ENCODE measurements around the gene MACC1.

The MACC1 gene

GRCh38 chr7:20240080-20240926 is 23.1 kb upstream of the MACC1 start:
- Histone ChIP-seq H3K4me3 (ENCODE audit: low read depth, low read length) (no peak overlapping the region), H3K36me3 (replicated peaks) (no peaks in the 10 kb centered on the region), H3K27me3 (replicated peaks) (no peaks in the 10 kb centered on the region), H3K27ac (peak overlapping the region; percentile 70)
- in situ Hi-C loops (cut with HindIII; ENCODE audit: low pct_ligation_motif_present, low sequenced_read_pairs) = no loop called here
- TF ChIP-seq CTCF (IDR thresholded peaks at IDR 0.05; ENCODE audit: low read depth, low read length, missing control alignments) = no peak
- DNase-seq = no peak

DNA sequence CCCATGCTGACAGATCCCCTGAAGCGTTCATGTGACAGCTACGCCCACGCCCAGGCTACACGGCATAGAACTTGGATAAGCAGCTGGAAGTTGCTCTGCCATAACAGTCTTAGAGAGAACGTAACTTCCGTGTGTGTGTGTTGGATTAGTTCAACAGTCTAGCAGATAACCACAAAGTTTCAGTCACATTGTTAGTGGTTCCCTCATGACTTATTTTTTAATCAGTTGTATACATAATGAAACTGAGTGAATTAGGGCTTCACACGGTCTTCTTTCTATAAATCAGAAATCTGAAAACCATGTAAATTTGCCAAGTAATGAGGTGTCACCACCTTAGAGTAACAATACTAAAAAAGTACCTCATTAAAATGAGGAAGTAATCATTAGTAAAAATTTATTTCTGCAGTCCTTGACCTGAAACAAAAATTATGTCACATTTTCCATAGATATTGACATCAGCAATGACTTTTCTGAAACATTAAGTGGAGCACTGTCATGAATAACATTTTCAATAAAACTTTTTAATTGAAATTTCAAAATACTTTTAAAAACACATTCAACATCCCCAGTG is 21.7 kb upstream of the MACC1 start:
- no peak overlapping the region for H3K27ac ChIP-seq
- H3K27me3 ChIP-seq (replicated peaks) = no peaks in the 10 kb centered on the region
- H3K36me3 ChIP-seq (replicated peaks) = no peaks in the 10 kb centered on the region
- no peak for TF ChIP-seq CTCF (IDR thresholded peaks at IDR 0.05; ENCODE audit: low read depth, low read length, missing control alignments)
- in situ Hi-C loops (cut with HindIII; ENCODE audit: low pct_ligation_motif_present, low sequenced_read_pairs) = no loop called here
- no peak overlapping the region for H3K4me3 ChIP-seq (ENCODE audit: low read depth, low read length)
- no peak for DNase-seq

GRCh38 chr7:20238194-20238753 is 21.1 kb upstream of the MACC1 start:
- no peaks in the 10 kb centered on the region for H3K36me3 ChIP-seq (replicated peaks)
- in situ Hi-C loops (cut with HindIII; ENCODE audit: low pct_ligation_motif_present, low sequenced_read_pairs) = no loop called here
- no peak overlapping the region for H3K4me3 ChIP-seq (ENCODE audit: low read depth, low read length)
- H3K27me3 ChIP-seq (replicated peaks) = no peaks in the 10 kb centered on the region
- H3K27ac ChIP-seq = no peak overlapping the region
- DNase-seq = no peak
- TF ChIP-seq CTCF (IDR thresholded peaks at IDR 0.05; ENCODE audit: low read depth, low read length, missing control alignments) = no peak

- TF ChIP-seq CTCF (IDR thresholded peaks at IDR 0.05; ENCODE audit: low read depth, low read length, missing control alignments) = no peak
- H3K27me3 ChIP-seq (replicated peaks) = no peaks in the 10 kb centered on the region
- no peak for DNase-seq
- H3K36me3 ChIP-seq (replicated peaks) = no peaks in the 10 kb centered on the region
- no peak overlapping the region for H3K4me3 ChIP-seq (ENCODE audit: low read depth, low read length)
- no peak overlapping the region for H3K27ac ChIP-seq
- in situ Hi-C loops (cut with HindIII; ENCODE audit: low pct_ligation_motif_present, low sequenced_read_pairs) = no loop called here
Observed at GRCh38 chr7:20237464-20238193, 20.4 kb upstream of the MACC1 start.

- no peaks in the 10 kb centered on the region for H3K27me3 ChIP-seq (replicated peaks)
- no peak for TF ChIP-seq CTCF (IDR thresholded peaks at IDR 0.05; ENCODE audit: low read depth, low read length, missing control alignments)
- in situ Hi-C loops (cut with HindIII; ENCODE audit: low pct_ligation_motif_present, low sequenced_read_pairs) = no loop called here
- no peaks in the 10 kb centered on the region for H3K36me3 ChIP-seq (replicated peaks)
- H3K4me3 ChIP-seq (ENCODE audit: low read depth, low read length) = no peak overlapping the region
- no peak for DNase-seq
- no peak overlapping the region for H3K27ac ChIP-seq
Observed at GRCh38 chr7:20236790-20237189, 19.6 kb upstream of the MACC1 start.
